ENCODE results near the gene LUZP1. TPM values are rescaled to one million over a fixed set of nuclear protein-coding genes. Genes with fewer than 3 reads are reported as not detected.

The LUZP1 gene
- total and polyA plus RNA-seq, 2 donors (not counting 3 experiments of a cell fraction or from before 2014, with no cell fraction given), result 26.3 to 82.4 TPM

DNA sequence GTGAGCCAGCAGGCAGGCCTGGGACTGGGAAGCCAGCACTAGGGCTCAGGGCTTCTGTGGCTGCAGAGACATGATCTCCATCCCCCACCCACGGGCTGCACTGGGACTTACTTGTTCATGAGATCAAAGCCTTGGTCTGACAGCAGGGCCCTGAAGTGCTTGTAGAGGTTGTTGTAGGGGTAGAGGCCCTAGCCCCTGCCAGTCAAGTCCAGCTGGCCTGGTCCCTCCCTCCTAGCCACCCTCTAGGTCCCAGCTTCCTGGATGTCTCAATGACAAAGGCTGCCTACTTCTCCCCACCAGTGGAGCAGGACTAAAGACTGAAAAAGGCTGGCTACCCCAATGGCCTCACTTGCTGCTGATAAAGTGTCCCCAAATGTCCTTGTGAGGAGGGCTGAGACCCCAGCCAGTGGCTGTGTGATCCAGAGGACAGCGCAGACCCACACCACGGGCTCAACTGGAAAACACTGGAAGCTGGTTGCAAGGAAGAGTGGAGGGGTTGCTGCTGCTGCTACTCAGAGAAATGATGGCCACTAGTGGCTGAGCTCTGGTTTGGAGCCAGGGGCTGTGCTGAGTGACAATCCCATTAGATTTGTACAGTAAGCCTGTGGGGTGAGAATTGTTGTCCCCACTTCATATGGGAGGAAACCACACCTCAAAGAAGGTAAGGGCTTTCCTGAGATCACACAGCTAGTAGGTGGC, 47.2 kb upstream of the LUZP1 start:
- DNase-seq (ENCODE audit: low read depth, low spot score) (no peak), FAIRE-seq (no peak)
- Histone ChIP-seq H3K36me3 (ENCODE audit: control insufficient read depth in 2 of 2, extremely low read depth in 1 of 2, insufficient read depth in 2 of 2, low read length in 2 of 2) (no peaks in the 10 kb centered on the region), H3K4me3 (replicated peaks in 1 of 3; ENCODE audit: insufficient read depth in 1 of 3, low read depth in 1 of 3, low read length in 3 of 3) (no peak overlapping the region), H3K27me3 (ENCODE audit: control insufficient read depth in 2 of 2, insufficient read depth in 2 of 2, low read length in 2 of 2) (peaks cover 0 to 7% of the 10 kb centered on the region in 2 experiments), H3K9me1 (replicated peaks; ENCODE audit: control insufficient read depth, extremely low read depth, insufficient read depth, low read length) (no peaks in the 10 kb centered on the region), H3K27ac (ENCODE audit: insufficient read depth, low read depth, low read length) (no peak overlapping the region), H4K20me1 (replicated peaks; ENCODE audit: control insufficient read depth, extremely low read depth, insufficient read depth, low read length) (no peaks in the 10 kb centered on the region), H3K4me2 (ENCODE audit: insufficient read depth, low read length) (no peak overlapping the region), H3K4me1 (ENCODE audit: control insufficient read depth, extremely low read depth, insufficient read depth, low read length) (peaks cover 13% of the 10 kb centered on the region), H2AFZ (ENCODE audit: low read depth, low read length) (no peak overlapping the region), H3K9ac (replicated peaks; ENCODE audit: extremely low read depth, insufficient read depth, low read length) (no peak overlapping the region), H3K9me3 (replicated peaks; ENCODE audit: control insufficient read depth, insufficient read depth, low read length) (no peaks in the 10 kb centered on the region), H3K79me2 (ENCODE audit: control insufficient read depth, insufficient read depth, low read length) (no peaks in the 10 kb centered on the region)
- dilution Hi-C loops (cut with MboI; ENCODE audit: extremely low pct_ligation_motif_present, low sequenced_read_pairs), result no loop called here
- CTCF ChIA-PET, result interaction anchor here (0.8 to 4.4 kb wide), 16 partner anchors 9 to 324 kb away, joined by 3 to 26 read pairs (median 4); partner anchors contain the start of gene HNRNPR
- BruUV-seq (replicated peaks), result no TSS peak
- POLR2A ChIA-PET, result interaction anchor here (0.6 kb wide), 1 partner anchor 97 kb away, joined by 7 read pairs; no protein-coding TSS in a partner anchor
- TF ChIP-seq, protein P1, sequence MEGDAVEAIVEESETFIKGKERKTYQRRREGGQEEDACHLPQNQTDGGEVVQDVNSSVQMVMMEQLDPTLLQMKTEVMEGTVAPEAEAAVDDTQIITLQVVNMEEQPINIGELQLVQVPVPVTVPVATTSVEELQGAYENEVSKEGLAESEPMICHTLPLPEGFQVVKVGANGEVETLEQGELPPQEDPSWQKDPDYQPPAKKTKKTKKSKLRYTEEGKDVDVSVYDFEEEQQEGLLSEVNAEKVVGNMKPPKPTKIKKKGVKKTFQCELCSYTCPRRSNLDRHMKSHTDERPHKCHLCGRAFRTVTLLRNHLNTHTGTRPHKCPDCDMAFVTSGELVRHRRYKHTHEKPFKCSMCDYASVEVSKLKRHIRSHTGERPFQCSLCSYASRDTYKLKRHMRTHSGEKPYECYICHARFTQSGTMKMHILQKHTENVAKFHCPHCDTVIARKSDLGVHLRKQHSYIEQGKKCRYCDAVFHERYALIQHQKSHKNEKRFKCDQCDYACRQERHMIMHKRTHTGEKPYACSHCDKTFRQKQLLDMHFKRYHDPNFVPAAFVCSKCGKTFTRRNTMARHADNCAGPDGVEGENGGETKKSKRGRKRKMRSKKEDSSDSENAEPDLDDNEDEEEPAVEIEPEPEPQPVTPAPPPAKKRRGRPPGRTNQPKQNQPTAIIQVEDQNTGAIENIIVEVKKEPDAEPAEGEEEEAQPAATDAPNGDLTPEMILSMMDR (IDR thresholded peaks at IDR 0.05; ENCODE audit: extremely low read depth in 1 of 2, insufficient read depth in 1 of 2, low read depth in 1 of 2, low read length in 2 of 2), result no peak
- TF ChIP-seq FOS (IDR thresholded peaks at IDR 0.05; ENCODE audit: borderline replicate concordance, insufficient read depth, low read length) (no peak), MYC (IDR thresholded peaks at IDR 0.05; ENCODE audit: low read depth, low read length) (no peak), EZH2 (IDR thresholded peaks at IDR 0.05; ENCODE audit: borderline replicate concordance, low read depth, low read length, severe bottlenecking) (no peak), JUN (IDR thresholded peaks at IDR 0.05; ENCODE audit: borderline replicate concordance, insufficient read depth, insufficient read length, low read depth) (no peak), GATA2 (IDR thresholded peaks at IDR 0.05; ENCODE audit: insufficient read depth, insufficient read length, low read depth, low read length) (no peak), POLR2A (IDR thresholded peaks at IDR 0.05; ENCODE audit: low read depth, low read length) (no peak)
- intact Hi-C loops (cut with micrococcal nuclease), result no loop called here
